K562 (cell line): Measurements from ENCODE around the gene TCF12. TPM values are rescaled to one million over a fixed set of nuclear protein-coding genes. Genes with fewer than 3 reads are reported as not detected.

Source experiments
- MBD1 ChIP-seq: fragments of 250-450 bp; sonication (Bioruptor Pico); IDR thresholded peaks from 2 replicates; pipeline ENCODE4 v1.8.0; 2022; ENCODE audit warnings: inconsistent platforms
- polyA plus RNA-seq, 8 experiments: library from polyadenylated mRNA; depleted of rRNA in 4 of 8; stranded (reverse) in 5 of 8; unstranded in 3 of 8; fragments of >200 nt; fragmentation: Nextera tagmentation in 2 of 8; fragmentation: Illumina TruSeq in 1 of 8; extraction: Ambion mirVana in 2 of 8; extraction: Trizol in 1 of 8; gene quantifications; 2 replicates each; pipeline versions ENCODE4 v1.2.1 to v1.2.3, GENCODE V29; 2011 to 2014; ENCODE audit warnings: inconsistent platforms in 1 of 8, missing spikeins in 1 of 8
- total RNA-seq, 7 experiments: library from RNA; depleted of rRNA in 6 of 7; stranded (reverse); fragments of >200 nt in 6 of 7; fragmentation: Illumina TruSeq in 2 of 7; extraction: Trizol in 2 of 7; gene quantifications; 2 replicates each; pipeline versions ENCODE4 v1.2.1 to v1.2.3, GENCODE V29; 2011 to 2021; ENCODE audit warnings: low replicate concordance in 1 of 7
- TF ChIP-seq, protein P1 (sequence below), 2 experiments: fragments of 450-650 bp; formaldehyde crosslinking in 1 of 2; IDR thresholded peaks; 2 replicates each; pipeline versions ENCODE4 v1.4.0 to v1.6.1; 2014 to 2020; ENCODE audit warnings: mild to moderate bottlenecking in 2 of 2, borderline replicate concordance in 1 of 2, low read depth in 1 of 2

The TCF12 gene
- total and polyA plus RNA-seq, 9 of the 15 experiments (the other 6 are each of a cell fraction or from before 2014, with no cell fraction given): 10.5 to 132 (median 52.9) TPM

DNA sequence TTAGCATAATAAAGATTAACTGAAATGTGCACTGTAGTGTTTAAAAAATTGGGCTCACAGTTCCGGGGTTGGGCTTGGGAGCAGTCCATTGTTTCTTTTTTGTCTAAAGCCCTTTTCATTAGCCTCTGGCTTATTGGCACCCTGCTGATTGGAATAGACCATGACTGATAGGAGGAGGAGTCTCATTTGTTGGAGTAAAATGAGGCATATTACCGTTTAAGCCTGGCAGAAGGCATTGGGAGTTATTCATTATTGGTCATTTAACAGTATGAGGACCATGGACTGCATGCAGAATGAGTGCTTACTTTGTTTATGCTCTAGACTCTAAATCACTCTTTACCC is 318.8 kb downstream of the TCF12 start (continued):
- TF ChIP-seq, protein P1, sequence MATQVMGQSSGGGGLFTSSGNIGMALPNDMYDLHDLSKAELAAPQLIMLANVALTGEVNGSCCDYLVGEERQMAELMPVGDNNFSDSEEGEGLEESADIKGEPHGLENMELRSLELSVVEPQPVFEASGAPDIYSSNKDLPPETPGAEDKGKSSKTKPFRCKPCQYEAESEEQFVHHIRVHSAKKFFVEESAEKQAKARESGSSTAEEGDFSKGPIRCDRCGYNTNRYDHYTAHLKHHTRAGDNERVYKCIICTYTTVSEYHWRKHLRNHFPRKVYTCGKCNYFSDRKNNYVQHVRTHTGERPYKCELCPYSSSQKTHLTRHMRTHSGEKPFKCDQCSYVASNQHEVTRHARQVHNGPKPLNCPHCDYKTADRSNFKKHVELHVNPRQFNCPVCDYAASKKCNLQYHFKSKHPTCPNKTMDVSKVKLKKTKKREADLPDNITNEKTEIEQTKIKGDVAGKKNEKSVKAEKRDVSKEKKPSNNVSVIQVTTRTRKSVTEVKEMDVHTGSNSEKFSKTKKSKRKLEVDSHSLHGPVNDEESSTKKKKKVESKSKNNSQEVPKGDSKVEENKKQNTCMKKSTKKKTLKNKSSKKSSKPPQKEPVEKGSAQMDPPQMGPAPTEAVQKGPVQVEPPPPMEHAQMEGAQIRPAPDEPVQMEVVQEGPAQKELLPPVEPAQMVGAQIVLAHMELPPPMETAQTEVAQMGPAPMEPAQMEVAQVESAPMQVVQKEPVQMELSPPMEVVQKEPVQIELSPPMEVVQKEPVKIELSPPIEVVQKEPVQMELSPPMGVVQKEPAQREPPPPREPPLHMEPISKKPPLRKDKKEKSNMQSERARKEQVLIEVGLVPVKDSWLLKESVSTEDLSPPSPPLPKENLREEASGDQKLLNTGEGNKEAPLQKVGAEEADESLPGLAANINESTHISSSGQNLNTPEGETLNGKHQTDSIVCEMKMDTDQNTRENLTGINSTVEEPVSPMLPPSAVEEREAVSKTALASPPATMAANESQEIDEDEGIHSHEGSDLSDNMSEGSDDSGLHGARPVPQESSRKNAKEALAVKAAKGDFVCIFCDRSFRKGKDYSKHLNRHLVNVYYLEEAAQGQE (IDR thresholded peaks at IDR 0.05; ENCODE audit: borderline replicate concordance): no peak
- TF ChIP-seq, protein P1 (CRISPR knock-in tag; IDR thresholded peaks at IDR 0.05; ENCODE audit: low read depth): no peak
- TF ChIP-seq MBD1 (CRISPR knock-in tag): no peak
